Small intestine (tissue), 16 donors: ENCODE data around the gene SP2. TPM values are rescaled to one million over a fixed set of nuclear protein-coding genes. Genes with fewer than 3 reads are reported as not detected.

Source experiments
- DNase-seq, 2 donors: peaks; one replicate each; pipeline versions ENCODE4 v3.0.0 to v3.0.0-alpha.2; 2013
- FAIRE-seq: peaks from 2 replicates; lab custom pipeline; 2012; peaks lifted over from hg19 to GRCh38; lab: Jason Lieb, UNC
- H3K27ac ChIP-seq, 3 donors: one replicate each; pipeline ENCODE4 v1.5.1; 2013; ENCODE audit warnings: low read length in 2 of 3, mild to moderate bottlenecking in 2 of 3, control low read depth in 1 of 3, inconsistent platforms in 1 of 3, low read depth in 1 of 3, moderate library complexity in 1 of 3
- H3K27me3 ChIP-seq, 3 donors: one replicate each; pipeline ENCODE4 v1.6.1; 2013; ENCODE audit warnings: low read length in 3 of 3, inconsistent platforms in 1 of 3; ENCODE audit not compliant: control insufficient read depth in 3 of 3, insufficient read depth in 3 of 3
- H3K36me3 ChIP-seq, 3 donors: one replicate each; pipeline ENCODE4 v1.6.1; 2013; ENCODE audit warnings: low read length in 3 of 3, inconsistent platforms in 1 of 3, low read depth in 1 of 3, mild to moderate bottlenecking in 1 of 3, moderate library complexity in 1 of 3; ENCODE audit not compliant: control insufficient read depth in 3 of 3, insufficient read depth in 2 of 3
- H3K4me1 ChIP-seq, 3 donors: one replicate each; pipeline ENCODE4 v1.6.1; 2013; ENCODE audit warnings: low read length in 2 of 3, inconsistent platforms in 1 of 3, low read depth in 1 of 3, mild to moderate bottlenecking in 1 of 3, moderate library complexity in 1 of 3; ENCODE audit not compliant: control insufficient read depth in 3 of 3, insufficient read depth in 2 of 3
- H3K4me3 ChIP-seq, 3 donors: one replicate each; pipeline ENCODE4 v1.5.1; 2013; ENCODE audit warnings: low read length in 3 of 3, control low read depth in 1 of 3, inconsistent platforms in 1 of 3, low read depth in 1 of 3, mild to moderate bottlenecking in 1 of 3, moderate library complexity in 1 of 3
- H3K9me3 ChIP-seq, 2 donors: one replicate each; pipeline ENCODE4 v1.6.1; 2013; ENCODE audit warnings: low read depth in 1 of 2, low read length in 1 of 2; ENCODE audit not compliant: control insufficient read depth in 2 of 2, insufficient read depth in 1 of 2
- WGBS, 3 donors: extraction: QIAGEN DNeasy Blood & Tissue Kit; methylation state at CpG; one replicate each; pipeline ENCODE4 v1.1.7; 2013; 5-methylcytosine and 5-hydroxymethylcytosine counted together
- long read RNA-seq, 10 donors: transcript quantifications; one replicate each; lab custom pipeline, GENCODE V29; 2026
- polyA plus RNA-seq, 4 donors: library from polyadenylated mRNA; stranded (reverse) in 3 of 4; unstranded in 1 of 4; fragments of 200-250 nt in 3 of 4; fragments of 120-200 nt in 1 of 4; gene quantifications; one replicate each; pipeline versions ENCODE4 v1.2.1 to v1.2.3, GENCODE V29; 2013
- donor health status: healthy with polysubstance abuse.
- donor health status: control.
- donor health status: control.
- donor health status: Bipolar disorder and iron deficiency.
- donor health status: healthy.

SP2 gene
- 10 to 100 TPM in 3 of 4 donors, 1 to 10 TPM in 1; 8.7 to 17.3 (median 12.6) TPM for polyA plus RNA-seq
- long read RNA-seq, donor 1, result 0 reads
- long read RNA-seq, donor 2, result 0 reads
- long read RNA-seq, donor 3, result 0 reads
- long read RNA-seq, donor 4, result 0 reads
- long read RNA-seq, donor 5, result 0 reads
- long read RNA-seq, donor 6, partial matches to known transcripts, result 5 of 12 reads
- long read RNA-seq, donor 6, other reads (novel, unspliced or antisense), result 6 of 12 reads
- long read RNA-seq, donor 7, partial matches to known transcripts, result 0 of 7 reads
- long read RNA-seq, donor 7, other reads (novel, unspliced or antisense), result 0 of 7 reads
- long read RNA-seq, donor 8, result 0 reads
- long read RNA-seq, donor 9, result 0 reads
- long read RNA-seq, donor 10, partial matches to known transcripts, result 22 of 22 reads
- long read RNA-seq, donor 10, other reads (novel, unspliced or antisense), result 0 of 22 reads

- Histone ChIP-seq H3K27ac (peak within 1 kb of the TSS; percentile 87 to 96 (median 89)), H3K4me3 (peak within 1 kb of the TSS; percentile 69 to 91 (median 80)), H3K36me3 (peaks cover 0 to 13% (median 0%) of the 10 kb centered on the region in 3 donors), H3K9me3 (no peaks in the 10 kb centered on the region), H3K4me1 (peaks cover 0 to 11% (median 7%) of the 10 kb centered on the region in 3 donors), H3K27me3 (no peaks in the 10 kb centered on the region)
- DNase-seq (peak; percentile 100), FAIRE-seq (no peak)
- WGBS, 3 donors, result 0 to 1% (median 0%) methylated on average over 43 to 70 of the region's 70 CpGs
These were observed at the start of gene SP2 for GRCh38 chr17:47895856-47896671. Gene SP2 (plus strand): TSS chr17:47896236. CDS start chr17:47896287, 51 bp downstream.

GRCh38 chr17:47846716-47847340 lies 49.2 kb upstream of the SP2 start:
- peaks cover 0 to 35% (median 6%) of the 10 kb centered on the region in 3 donors for H3K4me1 ChIP-seq
- FAIRE-seq, result no peak
- peaks cover 0 to 59% (median 20%) of the 10 kb centered on the region in 3 donors for H3K27me3 ChIP-seq
- no peaks in the 10 kb centered on the region for H3K9me3 ChIP-seq
- no peak overlapping the region for H3K4me3 ChIP-seq
- DNase-seq, result no peak
- H3K27ac ChIP-seq, result no peak overlapping the region
- peaks cover 0 to 4% (median 0%) of the 10 kb centered on the region in 3 donors for H3K36me3 ChIP-seq
- 34 to 72% (median 55%) methylated on average over 24 to 31 of the region's 31 CpGs for WGBS, 3 donors

- H3K4me3 ChIP-seq, result no peak overlapping the region
- H3K9me3 ChIP-seq, result no peaks in the 10 kb centered on the region
- H3K27me3 ChIP-seq, result peaks cover 0 to 66% (median 25%) of the 10 kb centered on the region in 3 donors
- no peak for FAIRE-seq
- no peak overlapping the region for H3K27ac ChIP-seq
- DNase-seq, result no peak
- peaks cover 0 to 35% (median 6%) of the 10 kb centered on the region in 3 donors for H3K4me1 ChIP-seq
- 39 to 70% (median 70%) methylated on average over 58 to 71 of the region's 71 CpGs for WGBS, 3 donors
- H3K36me3 ChIP-seq, result peaks cover 0 to 4% (median 0%) of the 10 kb centered on the region in 3 donors
These were observed 48.5 kb upstream of the SP2 start for GRCh38 chr17:47847341-47848197.

- Histone ChIP-seq H3K27me3 (peaks cover 0 to 72% (median 31%) of the 10 kb centered on the region in 3 donors), H3K36me3 (peaks cover 0 to 4% (median 0%) of the 10 kb centered on the region in 3 donors), H3K9me3 (no peaks in the 10 kb centered on the region), H3K27ac (no peak overlapping the region), H3K4me1 (peaks cover 0 to 32% (median 6%) of the 10 kb centered on the region in 3 donors), H3K4me3 (no peak overlapping the region)
- no peak for FAIRE-seq
- 59 to 83% (median 77%) methylated on average over 23 of the region's 23 CpGs for WGBS, 3 donors
- DNase-seq, result no peak
These were observed 47.9 kb upstream of the SP2 start for GRCh38 chr17:47848198-47848513.

GRCh38 chr17:47850373-47850691 lies 45.7 kb upstream of the SP2 start:
- FAIRE-seq (no peak), DNase-seq (no peak)
- peaks cover 0 to 94% (median 41%) of the 10 kb centered on the region in 3 donors for H3K27me3 ChIP-seq
- peaks cover 0 to 16% (median 6%) of the 10 kb centered on the region in 3 donors for H3K4me1 ChIP-seq
- H3K4me3 ChIP-seq, result peak overlapping the region in 2 of 3 donors; percentile 54 to 61
- H3K27ac ChIP-seq, result no peak overlapping the region
- peaks cover 0 to 4% (median 0%) of the 10 kb centered on the region in 3 donors for H3K36me3 ChIP-seq
- no peaks in the 10 kb centered on the region for H3K9me3 ChIP-seq
- WGBS, 3 donors, result 10 to 39% (median 13%) methylated on average over 8 to 9 of the region's 9 CpGs

- FAIRE-seq, result no peak
- Histone ChIP-seq H3K27ac (peak within 1 kb of the TSS in 1 of 3 donors; percentile 61), H3K36me3 (peaks cover 0 to 4% (median 0%) of the 10 kb centered on the region in 3 donors)
These were observed 45.1 kb upstream of the SP2 start, which contains the start of gene SP6 for GRCh38 chr17:47850692-47851573. Gene SP6 (minus strand): TSS chr17:47851163. CDS start chr17:47848429, 2,734 bp downstream.

GRCh38 chr17:47851764-47852112 lies 44.3 kb upstream of the SP2 start:
- peaks cover 0 to 4% (median 0%) of the 10 kb centered on the region in 3 donors for H3K36me3 ChIP-seq
- 11 to 25% (median 21%) methylated on average over 10 to 11 of the region's 11 CpGs for WGBS, 3 donors
- FAIRE-seq (no peak), DNase-seq (no peak)
- peak overlapping the region in 1 of 3 donors; percentile 61 for H3K4me3 ChIP-seq
- H3K27me3 ChIP-seq, result peaks cover 0 to 95% (median 34%) of the 10 kb centered on the region in 3 donors
- no peak overlapping the region for H3K27ac ChIP-seq
- H3K4me1 ChIP-seq, result peaks cover 0 to 16% (median 6%) of the 10 kb centered on the region in 3 donors
- no peaks in the 10 kb centered on the region for H3K9me3 ChIP-seq

More at GRCh38 chr17:47850692-47851573, 45.1 kb upstream of the SP2 start, which contains the start of gene SP6:
- no peaks in the 10 kb centered on the region for H3K9me3 ChIP-seq
- peaks cover 0 to 95% (median 40%) of the 10 kb centered on the region in 3 donors for H3K27me3 ChIP-seq
- H3K4me3 ChIP-seq, result peak within 1 kb of the TSS in 2 of 3 donors; percentile 54 to 61
- H3K4me1 ChIP-seq, result peaks cover 0 to 16% (median 6%) of the 10 kb centered on the region in 3 donors
- DNase-seq, result peak; percentile 92
- WGBS, 3 donors, result 2 to 4% (median 4%) methylated on average over 54 to 71 of the region's 71 CpGs
